DMS53 treated with DMSO at 0.1 percent for 48 hours (cell line): ENCODE data around the gene ATG4B.
A peak's percentile ranks its signal among the peaks of the same experiment; 100 is the strongest.

Experiments used
- DNase-seq: peaks from one replicate; lab custom pipeline; 2025; ENCODE audit not compliant: unreplicated experiment; lab: John Stamatoyannopoulos, UW

ATG4B gene

GRCh38 chr2:241612156-241613016 is 25.1 kb upstream of the ATG4B start:
- no peak for DNase-seq

- DNase-seq: no peak
Measured at GRCh38 chr2:241613017-241613780, 24.3 kb upstream of the ATG4B start.

DNA sequence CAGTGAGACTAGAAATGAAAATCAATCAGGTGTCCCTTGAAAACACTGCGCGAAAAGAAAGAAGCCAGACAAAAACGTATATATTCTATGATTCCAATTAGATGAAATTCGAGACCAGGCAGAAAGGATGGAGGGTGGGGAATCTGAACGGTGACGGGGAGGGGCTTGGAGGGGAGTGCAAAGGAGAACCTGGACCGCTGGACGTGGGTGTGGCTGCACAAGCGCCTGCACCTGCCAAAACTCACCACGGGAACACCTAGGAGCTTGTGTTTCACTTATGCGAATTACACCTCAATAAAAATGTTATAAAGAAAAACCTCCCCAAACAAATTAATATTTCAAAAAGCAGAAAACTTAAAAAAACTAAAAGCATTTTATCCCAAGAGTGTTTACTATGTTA is 22.5 kb upstream of the ATG4B start:
- DNase-seq: no peak

GRCh38 chr2:241615522-241616052 is 21.9 kb upstream of the ATG4B start:
- DNase-seq: no peak

DNA sequence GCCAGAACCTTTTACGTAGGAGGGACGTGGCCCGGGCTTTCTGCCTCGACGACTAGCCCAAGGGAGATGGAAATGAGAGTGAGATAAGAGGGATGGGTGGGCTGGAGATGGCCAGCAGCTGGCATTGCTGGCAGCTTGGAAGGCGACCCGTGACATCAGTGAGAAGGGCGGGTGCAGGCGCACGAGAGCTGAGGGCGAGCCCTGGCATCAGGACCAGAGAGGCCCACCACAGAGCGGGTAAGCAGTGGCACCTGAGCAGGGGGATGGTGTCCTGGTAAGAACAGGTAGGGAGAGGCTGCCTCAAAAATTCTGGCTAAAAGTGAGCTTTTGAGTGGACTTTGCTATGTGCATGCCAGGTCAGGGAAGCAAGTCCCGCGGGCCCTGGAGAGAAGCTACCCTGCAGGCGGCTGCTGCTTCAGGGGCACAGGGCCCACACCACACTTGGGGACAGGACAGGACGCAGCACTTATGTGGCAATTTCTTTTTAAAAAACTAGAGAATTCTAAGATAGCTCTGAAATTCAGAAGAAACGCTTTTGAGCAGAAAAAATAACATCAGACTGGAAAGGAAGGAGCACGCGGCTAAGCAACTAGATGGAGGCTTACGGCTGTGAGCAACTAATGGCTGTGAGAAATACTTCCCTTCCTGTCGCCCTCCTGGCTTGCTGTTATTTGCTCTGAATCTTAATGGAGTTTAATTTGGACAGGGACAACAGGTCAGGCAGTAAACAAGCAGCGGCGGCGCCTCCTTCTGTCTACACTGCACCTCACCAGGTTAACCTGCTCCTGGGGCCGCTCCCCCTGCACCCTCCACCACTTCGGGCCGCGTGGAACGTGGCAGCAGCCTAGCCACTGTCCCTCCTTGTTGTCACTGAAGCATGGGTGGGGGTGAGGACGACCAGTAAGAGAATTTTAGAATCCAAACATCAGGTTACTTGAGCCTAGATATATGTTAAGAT is 21.0 kb upstream of the ATG4B start:
- no peak for DNase-seq

DNA sequence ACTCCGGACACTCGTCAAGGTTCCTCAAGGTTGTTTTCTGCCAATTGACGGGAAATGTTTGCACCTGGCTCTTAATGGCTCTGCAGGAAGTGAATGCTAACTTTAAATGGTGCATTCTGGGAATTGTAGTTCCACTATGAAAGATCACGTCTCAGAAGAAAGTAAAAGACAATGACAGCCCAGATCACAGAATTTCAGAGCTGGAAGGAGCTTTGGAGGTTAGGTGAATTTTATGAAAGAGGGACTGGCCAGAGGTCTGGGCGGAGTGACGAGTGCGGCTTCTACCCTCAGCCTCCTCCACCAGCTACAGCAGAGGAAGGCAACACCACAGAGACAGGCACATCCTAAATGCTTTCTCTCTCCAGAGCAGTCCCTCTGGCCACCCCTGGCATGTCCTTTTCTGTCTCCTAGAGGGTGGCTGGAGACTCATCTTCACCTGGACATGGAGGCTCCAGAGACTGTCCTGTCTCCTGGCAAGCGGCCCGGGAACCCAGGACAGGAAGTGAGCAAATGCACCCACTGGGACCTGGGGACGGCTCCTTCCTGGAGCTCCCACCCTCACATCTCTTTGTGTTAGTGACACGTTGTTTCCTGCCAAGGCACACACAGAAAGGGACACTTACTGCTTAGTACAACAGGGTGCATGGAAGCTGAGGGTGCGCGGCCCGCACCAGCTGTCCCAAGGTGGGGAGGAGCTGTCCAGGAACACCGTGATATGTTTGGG is 19.9 kb upstream of the ATG4B start:
- DNase-seq: peak; percentile 56

- DNase-seq: no peak
Measured at GRCh38 chr2:241618296-241618805, 19.1 kb upstream of the ATG4B start.

GRCh38 chr2:241618829-241619228 is 18.7 kb upstream of the ATG4B start:
- DNase-seq: no peak

GRCh38 chr2:241619597-241620418 is 17.7 kb upstream of the ATG4B start:
- DNase-seq: no peak

- no peak for DNase-seq
Measured at GRCh38 chr2:241620419-241620769, 17.1 kb upstream of the ATG4B start.

DNA sequence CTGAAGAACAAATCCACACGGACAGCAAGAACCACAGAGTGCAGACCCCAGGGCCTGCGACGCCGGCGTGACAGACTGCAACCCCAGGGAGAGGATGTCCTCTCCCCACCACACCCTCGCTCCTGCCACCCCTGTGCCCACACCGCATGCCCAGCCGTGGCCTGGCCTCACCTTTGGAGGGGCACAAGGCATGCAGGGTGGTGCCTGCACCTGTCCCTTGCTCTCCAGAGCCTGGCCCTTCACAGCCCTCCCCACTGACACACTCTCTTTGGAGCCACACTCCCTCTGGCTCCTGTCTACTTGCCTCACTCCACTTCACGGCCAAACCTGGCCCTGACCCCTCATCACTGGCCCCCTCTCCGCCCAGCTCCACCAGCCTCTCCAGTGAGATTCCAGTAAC is 9.8 kb upstream of the ATG4B start:
- DNase-seq: no peak

- no peak for DNase-seq
Measured at GRCh38 chr2:241629762-241630435, 7.6 kb upstream of the ATG4B start.

GRCh38 chr2:241632478-241633325 is 4.8 kb upstream of the ATG4B start:
- DNase-seq: no peak

- DNase-seq: no peak
Measured at GRCh38 chr2:241633561-241633960, 3.9 kb upstream of the ATG4B start.

GRCh38 chr2:241635756-241636155 is 1.7 kb upstream of the ATG4B start:
- DNase-seq: no peak

GRCh38 chr2:241636182-241637017 is 1.1 kb upstream of the ATG4B start:
- DNase-seq: no peak
